ENCODE results near the gene CD34. TPM values are rescaled to one million over a fixed set of nuclear protein-coding genes. Genes with fewer than 3 reads are reported as not detected.

The CD34 gene
- polyA plus RNA-seq, 1 donor from 2014 or later = not detected

- H3K9me2 ChIP-seq (ENCODE audit: insufficient read depth, low read length) = no peaks in the 10 kb centered on the region
- no peak overlapping the region for H3K9ac ChIP-seq (ENCODE audit: low read length)
- no peaks in the 10 kb centered on the region for H3F3A ChIP-seq (ENCODE audit: insufficient read depth, low read length, poor library complexity, severe bottlenecking)
- no peak overlapping the region for H3K4me3 ChIP-seq (ENCODE audit: low read length)
- no peaks in the 10 kb centered on the region for H3K9me3 ChIP-seq (ENCODE audit: low read length)
- H3K79me2 ChIP-seq (replicated peaks; ENCODE audit: insufficient read depth, low read length) = no peaks in the 10 kb centered on the region
- H4K20me1 ChIP-seq (ENCODE audit: insufficient read depth) = no peaks in the 10 kb centered on the region
- TF ChIP-seq RAD21 (conservative IDR thresholded peaks at IDR 0.05) = no peak
- no peak for TF ChIP-seq POLR2AphosphoS5 (IDR thresholded peaks at IDR 0.05)
- no peak for TF ChIP-seq MXI1 (conservative IDR thresholded peaks at IDR 0.05; ENCODE audit: poor library complexity, severe bottlenecking)
- no peak for TF ChIP-seq REST (IDR thresholded peaks at IDR 0.05; ENCODE audit: borderline replicate concordance)
- no peak for TF ChIP-seq EZH2 (IDR thresholded peaks at IDR 0.05; ENCODE audit: borderline replicate concordance, insufficient read depth, low read length, poor library complexity, severe bottlenecking)
- TF ChIP-seq TAF1 (IDR thresholded peaks at IDR 0.05; ENCODE audit: low read depth) = no peak
- TF ChIP-seq EP300 (conservative IDR thresholded peaks at IDR 0.05; ENCODE audit: poor library complexity, severe bottlenecking) = no peak
- no peak for TF ChIP-seq CTCF (IDR thresholded peaks at IDR 0.05; ENCODE audit: poor library complexity, severe bottlenecking)
- TF ChIP-seq SMC3 (conservative IDR thresholded peaks at IDR 0.05; ENCODE audit: poor library complexity) = no peak
- H3K36me3 ChIP-seq (ENCODE audit: insufficient read depth, low read length) = no peaks in the 10 kb centered on the region
- no peak overlapping the region for H3K27ac ChIP-seq (ENCODE audit: low read length)
- no peaks in the 10 kb centered on the region for H3K27me3 ChIP-seq (ENCODE audit: insufficient read depth, low read depth, low read length)
- no peak overlapping the region for H2AFZ ChIP-seq (ENCODE audit: low read depth, low read length)
- no peak overlapping the region for H3K4me2 ChIP-seq (ENCODE audit: low read length)
Measured at GRCh38 chr1:207836591-207837347, 74.2 kb downstream of the CD34 start.

- H3K9ac ChIP-seq (ENCODE audit: low read length) = no peak overlapping the region
- no peak overlapping the region for H3K4me2 ChIP-seq (ENCODE audit: low read length)
- no peaks in the 10 kb centered on the region for H3K9me3 ChIP-seq (ENCODE audit: low read length)
- no peaks in the 10 kb centered on the region for H3K79me2 ChIP-seq (replicated peaks; ENCODE audit: insufficient read depth, low read length)
- no peaks in the 10 kb centered on the region for H4K20me1 ChIP-seq (ENCODE audit: insufficient read depth)
- no peaks in the 10 kb centered on the region for H3K9me2 ChIP-seq (ENCODE audit: insufficient read depth, low read length)
- no peak overlapping the region for H2AFZ ChIP-seq (ENCODE audit: low read depth, low read length)
- TF ChIP-seq EZH2 (IDR thresholded peaks at IDR 0.05; ENCODE audit: borderline replicate concordance, insufficient read depth, low read length, poor library complexity, severe bottlenecking) (no peak), REST (IDR thresholded peaks at IDR 0.05; ENCODE audit: borderline replicate concordance) (no peak), TAF1 (IDR thresholded peaks at IDR 0.05; ENCODE audit: low read depth) (no peak), EP300 (conservative IDR thresholded peaks at IDR 0.05; ENCODE audit: poor library complexity, severe bottlenecking) (no peak), CTCF (IDR thresholded peaks at IDR 0.05; ENCODE audit: poor library complexity, severe bottlenecking) (no peak), RAD21 (conservative IDR thresholded peaks at IDR 0.05) (no peak), POLR2AphosphoS5 (IDR thresholded peaks at IDR 0.05) (no peak), SMC3 (conservative IDR thresholded peaks at IDR 0.05; ENCODE audit: poor library complexity) (no peak), MXI1 (conservative IDR thresholded peaks at IDR 0.05; ENCODE audit: poor library complexity, severe bottlenecking) (no peak)
- no peak overlapping the region for H3K27ac ChIP-seq (ENCODE audit: low read length)
- H3F3A ChIP-seq (ENCODE audit: insufficient read depth, low read length, poor library complexity, severe bottlenecking) = no peaks in the 10 kb centered on the region
- H3K27me3 ChIP-seq (ENCODE audit: insufficient read depth, low read depth, low read length) = no peaks in the 10 kb centered on the region
- H3K4me3 ChIP-seq (ENCODE audit: low read length) = no peak overlapping the region
- H3K36me3 ChIP-seq (ENCODE audit: insufficient read depth, low read length) = no peaks in the 10 kb centered on the region
Measured at GRCh38 chr1:207835958-207836357, 75.0 kb downstream of the CD34 start.

All from neural cell (in vitro differentiated cells).